Activated effector memory CD4-positive, alpha-beta T cell treated with Interleukin-2 at 50 U/mL for 16 hours (primary cell): Measurements from ENCODE around the gene OLR1.

Experiments used
- DNase-seq: peaks from one replicate; pipeline ENCODE4 v3.0.0-alpha.2; 2020

The OLR1 gene

GRCh38 chr12:10151621-10152020, 20.3 kb downstream of the OLR1 start:
- DNase-seq, result no peak

GRCh38 chr12:10147714-10148403, 24.1 kb downstream of the OLR1 start:
- no peak for DNase-seq

- no peak for DNase-seq
These were observed 28.8 kb downstream of the OLR1 start for GRCh38 chr12:10142976-10143589.

GRCh38 chr12:10140001-10140400, 31.9 kb downstream of the OLR1 start:
- DNase-seq, result no peak

- no peak for DNase-seq
These were observed 35.2 kb downstream of the OLR1 start for GRCh38 chr12:10136637-10137205.

- no peak for DNase-seq
These were observed 36.8 kb downstream of the OLR1 start for GRCh38 chr12:10135126-10135525.

GRCh38 chr12:10132850-10133370, 39.0 kb downstream of the OLR1 start:
- DNase-seq, result no peak

- no peak for DNase-seq
These were observed 40.7 kb downstream of the OLR1 start for GRCh38 chr12:10131111-10131690.

GRCh38 chr12:10130042-10130441, 41.9 kb downstream of the OLR1 start, which contains the start of gene CLEC7A:
TSS of gene CLEC7A (minus strand) at chr12:10130199. CDS start at chr12:10130082, 117 bp downstream.
- DNase-seq, result no peak

- no peak for DNase-seq
These were observed 43.2 kb downstream of the OLR1 start for GRCh38 chr12:10128687-10129086.

GRCh38 chr12:10126413-10126812, 45.5 kb downstream of the OLR1 start:
- DNase-seq, result no peak

- DNase-seq, result no peak
These were observed 49.2 kb downstream of the OLR1 start for GRCh38 chr12:10122689-10123088.

GRCh38 chr12:10121278-10121677, 50.7 kb downstream of the OLR1 start:
- DNase-seq, result no peak

GRCh38 chr12:10119066-10119465, 52.9 kb downstream of the OLR1 start:
- no peak for DNase-seq

GRCh38 chr12:10115890-10116289, 56.0 kb downstream of the OLR1 start:
- no peak for DNase-seq

GRCh38 chr12:10115311-10115710, 56.6 kb downstream of the OLR1 start:
- DNase-seq, result no peak

- DNase-seq, result no peak
These were observed 58.0 kb downstream of the OLR1 start for GRCh38 chr12:10113920-10114319.

GRCh38 chr12:10113075-10113474, 58.9 kb downstream of the OLR1 start:
- no peak for DNase-seq

GRCh38 chr12:10111451-10111850, 60.5 kb downstream of the OLR1 start:
- DNase-seq, result no peak

- no peak for DNase-seq
These were observed 61.6 kb downstream of the OLR1 start for GRCh38 chr12:10110256-10110844.
